NCI-H1436 (cell line): ENCODE results near the gene SPDYE5.
"Not testable (repeated sequence)": the region's sequence is repeated elsewhere in the genome, so short reads cannot be mapped to it uniquely, and the experiment has no call there.

ENCODE experiments used
- DNase-seq: peaks from one replicate; lab custom pipeline; 2025; lab: John Stamatoyannopoulos, UW

The SPDYE5 gene

GRCh38 chr7:75492020-75492419 lies at the start of gene SPDYE5:
SPDYE5 (plus strand) TSS chr7:75492320; CDS start chr7:75494048, 1,728 bp downstream.
- DNase-seq: not testable (repeated sequence)

DNA sequence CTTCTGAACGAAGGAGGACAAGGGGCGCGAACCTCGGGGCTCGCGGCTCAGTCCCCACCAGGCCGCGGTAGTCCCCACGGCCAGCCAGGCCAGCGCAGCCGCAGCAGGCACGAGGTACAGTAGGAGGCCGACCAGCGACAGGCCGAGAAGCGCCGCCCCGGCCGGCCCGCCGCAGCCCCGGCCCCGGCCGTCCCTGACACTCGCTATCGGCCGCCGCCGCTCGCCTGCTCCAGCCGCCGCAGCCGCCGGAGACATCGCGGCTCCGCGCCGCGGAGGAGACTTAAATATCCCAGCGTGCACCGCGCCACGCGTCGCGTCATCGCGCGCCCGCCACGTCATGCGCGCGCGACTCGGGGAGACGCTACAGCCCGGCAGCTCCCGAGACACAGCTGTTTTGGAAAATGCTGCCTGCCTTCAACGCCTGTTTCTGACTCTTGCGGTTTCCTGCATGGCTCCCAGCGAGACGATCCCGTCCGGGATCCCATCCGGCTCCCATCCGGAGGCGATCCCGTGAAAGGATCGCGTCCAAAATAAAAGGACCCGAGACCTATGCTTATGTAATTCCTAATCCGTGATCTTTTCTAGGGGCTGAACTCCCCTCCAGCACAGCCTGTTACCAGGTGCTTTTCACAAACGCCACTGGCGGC lies 49.5 kb upstream of the SPDYE5 start:
- not testable (repeated sequence) for DNase-seq

GRCh38 chr7:75449946-75450345 lies 42.2 kb upstream of the SPDYE5 start:
- not testable (repeated sequence) for DNase-seq

DNA sequence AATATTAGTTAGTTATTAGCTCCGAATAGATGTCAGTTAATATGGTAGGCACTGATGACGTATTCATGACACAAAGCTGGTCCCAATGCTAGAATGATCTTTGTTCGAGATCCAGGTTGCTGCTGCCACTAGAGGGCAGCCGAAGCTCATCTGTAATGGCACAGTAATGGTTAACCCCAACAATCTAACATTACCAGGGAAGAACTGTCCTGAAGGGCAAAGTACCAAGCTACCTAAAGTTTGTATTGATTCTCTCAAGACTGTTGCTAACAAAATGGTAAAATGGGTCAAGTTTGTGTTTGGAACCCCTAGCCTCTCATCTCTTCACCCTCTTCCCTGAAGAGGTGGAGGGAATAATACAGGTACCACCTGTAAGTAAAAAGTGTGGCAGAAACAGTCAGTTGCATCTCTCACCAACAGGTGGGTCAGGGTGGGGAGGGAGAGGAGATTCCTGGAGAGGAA lies 39.6 kb upstream of the SPDYE5 start:
- DNase-seq: not testable (repeated sequence)

GRCh38 chr7:75456403-75456802 lies 35.7 kb upstream of the SPDYE5 start:
- DNase-seq: not testable (repeated sequence)

DNA sequence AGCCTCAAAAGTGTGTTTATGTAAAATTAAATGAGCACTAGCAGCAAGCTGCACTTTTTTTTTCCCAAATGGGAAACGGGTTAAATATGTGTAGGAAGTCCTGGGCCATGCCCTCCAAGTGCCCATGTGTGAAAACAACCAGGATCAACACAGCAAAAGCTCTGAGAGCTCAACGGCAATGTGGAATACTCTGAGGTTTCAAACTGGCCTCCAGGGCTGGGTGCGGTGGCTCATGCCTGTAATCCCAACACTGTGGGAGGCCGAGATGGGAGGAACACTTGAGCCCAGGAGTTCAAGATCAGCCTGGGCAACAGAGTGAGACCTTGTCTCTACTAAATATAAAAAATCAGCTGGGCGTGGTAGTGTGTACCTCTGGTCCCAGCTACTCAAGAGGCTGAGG lies 34.1 kb upstream of the SPDYE5 start:
- not testable (repeated sequence) for DNase-seq

GRCh38 chr7:75460541-75460940 lies 31.6 kb upstream of the SPDYE5 start:
- DNase-seq: not testable (repeated sequence)

DNA sequence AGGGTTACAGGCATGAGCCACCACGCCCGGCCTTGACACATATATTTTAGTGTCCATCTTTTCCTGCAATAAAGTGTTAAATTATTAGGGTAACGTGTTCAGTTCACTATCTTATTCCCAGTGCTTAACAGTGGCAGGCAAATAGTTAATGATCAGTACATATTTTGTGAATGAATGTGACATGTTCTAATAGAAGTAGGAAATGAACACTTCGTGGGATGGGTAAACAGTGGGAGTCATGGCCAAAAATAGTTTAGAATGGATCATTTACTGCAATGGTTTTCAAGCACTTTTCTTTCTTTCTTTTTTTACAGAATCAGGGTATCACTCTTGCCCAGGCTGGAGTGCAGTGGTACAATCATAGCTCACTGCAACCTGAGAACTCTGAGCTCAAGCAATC lies 22.0 kb upstream of the SPDYE5 start:
- not testable (repeated sequence) for DNase-seq

DNA sequence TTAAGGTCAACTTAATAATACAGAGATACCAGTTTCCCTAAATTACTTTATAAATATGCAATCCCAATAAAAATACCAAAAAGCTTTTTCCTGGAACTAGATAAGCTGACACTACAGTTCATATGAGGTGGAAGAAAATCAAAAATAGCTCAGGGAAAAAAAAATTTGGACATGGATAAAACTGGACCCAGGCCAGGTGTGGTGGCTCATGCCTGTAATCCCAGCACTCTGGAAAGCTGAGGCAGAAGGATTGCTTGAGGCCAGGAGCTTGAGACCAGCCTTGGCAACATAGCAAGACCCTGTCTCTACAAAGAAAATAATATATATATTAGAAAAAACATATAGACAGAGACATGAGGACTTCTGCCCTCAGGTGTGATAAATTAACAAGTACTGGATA lies 14.7 kb upstream of the SPDYE5 start:
- DNase-seq: not testable (repeated sequence)

GRCh38 chr7:75480313-75480712 lies 11.8 kb upstream of the SPDYE5 start:
- DNase-seq: not testable (repeated sequence)

- not testable (repeated sequence) for DNase-seq
Observed at GRCh38 chr7:75485355-75485978, 6.7 kb upstream of the SPDYE5 start.

DNA sequence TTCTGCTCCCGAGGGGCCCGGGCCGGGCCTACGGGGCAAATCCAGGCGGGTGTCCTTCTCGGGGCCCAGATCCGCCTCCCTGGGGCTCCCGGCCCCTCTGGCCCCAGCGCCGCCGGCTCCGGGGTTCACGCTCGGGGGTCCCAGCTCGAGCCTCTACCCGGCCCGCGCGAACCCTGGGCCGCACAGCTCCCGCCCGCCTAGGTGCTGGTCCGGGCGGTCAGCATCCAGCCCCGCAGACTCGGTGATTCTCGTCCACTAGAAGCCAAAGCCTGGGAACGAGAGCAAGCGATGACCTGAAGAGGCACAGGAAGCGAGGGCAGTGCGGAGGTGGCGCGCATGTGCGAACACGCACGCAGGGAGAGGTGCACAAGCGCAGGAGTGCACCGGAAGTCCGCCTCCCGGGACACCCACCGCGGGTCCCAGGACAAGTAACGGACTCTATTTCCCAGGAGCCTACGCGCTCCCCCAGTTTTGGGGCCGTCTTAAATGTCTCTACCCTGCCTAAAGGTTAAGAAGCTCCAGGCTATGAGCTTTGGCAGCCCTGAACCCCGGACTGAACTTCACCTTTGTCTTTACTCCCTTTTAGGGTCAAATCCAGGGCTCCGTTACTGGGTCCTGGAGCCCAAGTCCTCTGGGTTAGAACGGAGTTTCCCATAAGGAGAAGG lies 6.0 kb upstream of the SPDYE5 start, which contains the start of gene POM121C:
Gene POM121C, minus strand, starts transcription at position 321 of the 665 bp plus-strand sequence. CDS start 44,803 bp downstream, outside the sequence.
- peak; percentile 65 for DNase-seq

- not testable (repeated sequence) for DNase-seq
Observed at GRCh38 chr7:75509033-75509432, 16.9 kb downstream of the SPDYE5 start.

DNA sequence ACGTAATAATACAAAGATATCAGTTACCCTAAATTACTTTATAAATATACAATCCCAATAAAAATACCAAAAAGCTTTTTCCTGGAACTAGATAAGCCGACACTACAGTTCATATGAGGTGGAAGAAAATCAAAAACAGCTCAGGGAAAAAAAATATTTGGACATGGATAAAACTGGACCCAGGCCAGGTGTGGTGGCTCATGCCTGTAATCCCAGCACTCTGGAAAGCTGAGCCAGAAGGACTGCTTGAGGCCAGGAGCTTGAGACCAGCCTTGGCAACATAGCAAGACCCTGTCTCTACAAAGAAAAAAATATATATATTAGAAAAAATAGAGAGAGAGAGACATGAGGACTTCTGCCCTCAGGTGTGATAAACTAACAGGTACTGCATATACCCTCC lies 26.7 kb downstream of the SPDYE5 start:
- DNase-seq: not testable (repeated sequence)

DNA sequence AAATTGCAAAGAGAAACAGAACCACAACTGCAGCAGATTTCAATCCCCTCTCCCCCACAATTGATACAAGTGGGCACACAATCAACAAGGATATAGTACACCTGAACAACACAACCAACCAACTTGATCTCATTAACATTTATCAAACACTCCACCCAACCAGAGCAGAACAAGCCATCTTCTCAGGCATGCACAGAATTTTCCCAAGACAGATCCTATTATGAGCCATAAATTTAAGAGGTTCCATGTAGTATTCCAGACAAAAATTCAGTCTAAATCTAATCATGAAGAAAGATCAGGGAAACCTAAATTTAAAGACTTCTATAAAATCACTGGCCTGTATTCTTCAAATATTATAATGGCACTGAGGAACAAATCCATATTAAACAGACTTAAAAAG lies 29.6 kb downstream of the SPDYE5 start:
- not testable (repeated sequence) for DNase-seq

DNA sequence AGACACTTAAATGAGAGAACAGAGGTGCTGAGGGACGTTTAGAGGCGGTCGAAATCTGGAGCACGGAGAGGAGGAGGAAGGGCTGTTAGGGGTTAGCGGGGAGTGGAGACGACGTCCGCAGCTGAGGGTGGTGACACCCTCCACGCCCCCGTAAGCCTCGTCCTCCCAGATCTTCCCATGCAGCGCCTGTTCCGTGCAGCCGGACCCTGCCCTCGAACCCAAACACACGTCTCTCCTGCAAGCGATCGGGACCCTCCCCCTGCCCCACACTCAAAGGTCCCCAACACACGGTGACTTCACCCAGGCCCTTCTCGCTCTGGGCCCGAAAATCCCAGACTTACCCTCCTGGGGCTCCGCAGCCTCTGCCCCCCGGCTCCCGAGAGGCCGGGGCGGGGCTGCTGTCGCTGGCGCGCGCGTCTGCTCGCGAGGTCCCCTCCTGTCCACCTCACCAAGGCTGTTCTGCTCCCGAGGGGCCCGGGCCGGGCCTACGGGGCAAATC lies 35.2 kb downstream of the SPDYE5 start:
- DNase-seq: not testable (repeated sequence)

- DNase-seq: no peak
Observed at GRCh38 chr7:75531359-75531821, 39.3 kb downstream of the SPDYE5 start.

DNA sequence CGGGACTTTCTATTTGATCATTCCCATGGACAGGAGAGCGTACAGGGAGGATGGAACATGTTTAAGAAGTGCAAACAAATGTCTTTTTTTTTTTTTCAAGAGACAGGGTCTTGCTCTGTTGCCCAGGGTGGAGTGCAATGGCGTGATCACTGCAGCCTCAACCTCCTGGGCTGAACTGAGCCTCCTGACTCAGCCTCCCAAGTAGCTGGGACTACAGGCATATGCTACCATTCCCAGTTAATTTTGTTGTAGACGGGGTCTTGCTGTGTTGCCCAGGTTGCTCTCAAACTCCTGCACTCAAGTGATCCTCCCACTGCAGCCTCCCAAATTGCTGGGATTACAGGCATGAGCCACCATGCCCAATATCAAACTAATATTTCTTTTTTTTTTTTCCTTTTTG lies 40.5 kb downstream of the SPDYE5 start:
- DNase-seq: no peak

DNA sequence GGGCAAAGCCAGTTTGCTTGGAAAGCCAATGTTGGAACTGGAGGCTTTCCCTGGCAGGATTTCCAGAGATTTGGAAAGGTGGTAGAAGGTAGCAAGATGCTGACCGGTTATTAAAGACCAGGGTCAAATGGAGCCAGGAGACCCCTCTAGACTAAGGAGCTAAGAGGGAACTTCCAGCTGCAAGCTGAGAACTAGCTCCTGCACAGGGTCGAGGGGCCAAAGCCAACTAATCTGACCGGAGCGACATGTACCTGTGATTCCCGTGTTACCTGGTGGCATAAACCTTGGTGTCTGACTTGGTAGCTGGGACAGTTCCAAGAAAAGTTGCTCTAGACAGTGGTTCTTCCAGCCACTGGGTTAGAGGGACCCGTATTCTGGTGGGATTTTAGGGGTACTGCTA lies 41.8 kb downstream of the SPDYE5 start:
- DNase-seq: no peak

DNA sequence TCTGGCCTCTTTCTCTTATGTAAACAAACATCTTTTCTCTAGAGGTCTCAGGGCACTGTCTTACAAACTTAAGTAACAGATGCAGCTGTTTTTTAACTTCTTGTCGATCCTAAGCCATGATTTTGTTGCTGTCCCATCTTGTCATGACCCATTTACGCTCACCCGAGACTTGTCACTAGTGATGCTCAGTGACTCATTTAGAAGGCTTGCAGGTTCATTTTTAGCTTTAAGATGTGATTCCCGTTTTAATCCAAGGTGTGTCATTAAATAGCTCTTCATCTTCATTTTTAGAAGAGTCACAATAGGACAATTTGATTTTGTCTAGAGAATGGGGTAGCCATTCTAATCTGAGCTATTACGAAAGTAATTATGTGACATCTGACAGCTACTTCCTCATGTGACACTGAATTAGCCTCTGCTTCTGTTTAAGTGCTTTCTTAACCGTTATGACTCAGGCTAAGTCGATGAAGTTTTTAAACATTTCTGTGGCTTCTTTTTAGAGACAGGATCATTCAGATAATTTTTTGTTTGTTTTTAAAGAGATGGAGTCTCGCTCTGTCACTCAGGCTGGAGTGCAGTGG lies 42.7 kb downstream of the SPDYE5 start:
- peak; percentile 14 for DNase-seq

DNA sequence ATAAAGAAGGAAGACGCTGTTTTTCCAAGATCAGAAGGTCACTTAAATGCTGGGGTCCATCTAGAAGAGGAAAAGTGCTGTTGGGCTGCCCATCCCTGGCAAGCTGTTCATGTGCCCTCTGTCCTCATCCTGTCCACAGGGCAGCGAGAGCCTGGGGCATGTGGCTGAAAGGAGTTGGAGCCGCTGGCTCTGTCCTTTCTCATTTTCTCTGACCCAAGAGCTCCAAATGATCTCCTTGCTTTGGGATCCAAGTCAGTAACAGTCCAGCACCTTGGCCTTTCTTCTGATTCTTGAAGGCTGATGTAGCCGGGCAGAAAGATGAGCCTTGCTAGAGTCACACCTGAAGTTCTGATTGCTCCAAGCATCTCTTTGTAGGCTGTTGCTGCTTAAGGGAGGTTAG lies 44.4 kb downstream of the SPDYE5 start:
- no peak for DNase-seq

GRCh38 chr7:75536940-75537538 lies 44.9 kb downstream of the SPDYE5 start:
- no peak for DNase-seq
